GM23338 (cell line): ENCODE measurements around the gene COL25A1. TPM values are rescaled to one million over a fixed set of nuclear protein-coding genes. Genes with fewer than 3 reads are reported as not detected.

Experiments
- ATAC-seq: fragments of 200-7000 bp; cut with Tn5 transposase; 3 replicates; pipeline ENCODE4 v1.9.1; 2020
- DNase-seq: peaks from one replicate; pipeline ENCODE4 v3.0.0-alpha.2; 2015; ENCODE audit warnings: low spot score
- H2AFZ ChIP-seq: fragments of 200-600 bp; sonication (generic); 2 replicates; pipeline ENCODE4 v1.8.0; 2016; ENCODE audit warnings: antibody characterized with exemption, mild to moderate bottlenecking, moderate library complexity
- H3F3A ChIP-seq: fragments of 200-600 bp; sonication (generic); replicated peaks from 2 replicates; pipeline ENCODE4 v1.8.0; 2017; ENCODE audit warnings: antibody characterized with exemption, mixed run types, low read depth
- H3K27ac ChIP-seq: fragments of 200-600 bp; sonication (generic); 2 replicates; pipeline ENCODE4 v1.6.1; 2016; ENCODE audit warnings: low read depth
- H3K27me3 ChIP-seq: fragments of 200-600 bp; sonication (generic); 2 replicates; pipeline ENCODE4 v1.8.0; 2016; ENCODE audit warnings: mild to moderate bottlenecking, mixed run types, moderate library complexity; ENCODE audit not compliant: insufficient read depth
- H3K36me3 ChIP-seq: fragments of 200-600 bp; sonication (generic); 2 replicates; pipeline ENCODE4 v1.8.0; 2016; ENCODE audit warnings: mild to moderate bottlenecking; ENCODE audit not compliant: insufficient read depth
- H3K4me1 ChIP-seq: fragments of 200-600 bp; sonication (generic); 2 replicates; pipeline ENCODE4 v1.8.0; 2016; ENCODE audit warnings: mild to moderate bottlenecking, moderate library complexity; ENCODE audit not compliant: insufficient read depth
- H3K4me2 ChIP-seq: fragments of 200-600 bp; sonication (generic); 2 replicates; pipeline ENCODE4 v1.7.1; 2017; ENCODE audit warnings: mixed run types
- H3K4me3 ChIP-seq: fragments of 200-600 bp; sonication (generic); 2 replicates; pipeline ENCODE4 v1.6.1; 2016; ENCODE audit warnings: mixed run types
- H3K79me2 ChIP-seq: fragments of 200-600 bp; sonication (generic); replicated peaks from 2 replicates; pipeline ENCODE4 v1.8.0; 2017; ENCODE audit warnings: mild to moderate bottlenecking; ENCODE audit not compliant: insufficient read depth
- H3K9me2 ChIP-seq: fragments of 200-600 bp; sonication (generic); 2 replicates; pipeline ENCODE4 v1.8.0; 2017; ENCODE audit not compliant: insufficient read depth
- H4K20me1 ChIP-seq: fragments of 200-600 bp; sonication (generic); replicated peaks from 2 replicates; pipeline ENCODE4 v1.8.0; 2017; ENCODE audit warnings: mild to moderate bottlenecking; ENCODE audit not compliant: insufficient read depth
- H3K27ac Mint-ChIP-seq: 2 replicates; pipeline ENCODE4 v1.8.0; 2020; ENCODE audit warnings: inconsistent platforms, mild to moderate bottlenecking, moderate library complexity, mixed read lengths
- H3K27me3 Mint-ChIP-seq: 3 replicates; pipeline ENCODE4 v1.8.0; 2022; ENCODE audit warnings: low read depth, mild to moderate bottlenecking, moderate library complexity, mixed read lengths, inconsistent platforms; ENCODE audit not compliant: insufficient read depth, poor library complexity
- H3K36me3 Mint-ChIP-seq: 3 replicates; pipeline ENCODE4 v1.8.0; 2021; ENCODE audit warnings: low read depth, mild to moderate bottlenecking, inconsistent platforms, moderate library complexity, mixed read lengths
- H3K4me1 Mint-ChIP-seq: 3 replicates; pipeline ENCODE4 v1.8.0; 2020; ENCODE audit warnings: mild to moderate bottlenecking, inconsistent platforms, mixed read lengths
- H3K4me3 Mint-ChIP-seq: 3 replicates; pipeline ENCODE4 v1.8.0; 2021; ENCODE audit warnings: moderate library complexity, mild to moderate bottlenecking, inconsistent platforms, mixed read lengths
- H3K9me3 Mint-ChIP-seq: 3 replicates; pipeline ENCODE4 v1.8.0; 2020; ENCODE audit warnings: moderate library complexity, mild to moderate bottlenecking, inconsistent platforms, mixed read lengths
- CREB1 ChIP-seq: fragments of 250-450 bp; sonication (Bioruptor Pico); IDR thresholded peaks from 2 replicates; pipeline ENCODE4 v1.5.0; 2020; ENCODE audit warnings: low read depth, mild to moderate bottlenecking, moderate library complexity
- EZH2 ChIP-seq: fragments of 200-600 bp; sonication (generic); IDR thresholded peaks from one replicate; pipeline ENCODE4 v1.8.0; 2017; ENCODE audit warnings: antibody characterized with exemption, mild to moderate bottlenecking, low read depth; ENCODE audit not compliant: unreplicated experiment
- EZH2phosphoT487 ChIP-seq: fragments of 200-600 bp; sonication (generic); IDR thresholded peaks from one replicate; pipeline ENCODE4 v1.8.1; 2018; ENCODE audit warnings: antibody characterized with exemption; ENCODE audit not compliant: unreplicated experiment
- JUNB ChIP-seq: IDR thresholded peaks from one replicate; pipeline ENCODE4 v1.6.1; 2016; ENCODE audit warnings: antibody characterized with exemption; ENCODE audit not compliant: unreplicated experiment
- NANOG ChIP-seq: IDR thresholded peaks from 2 replicates; pipeline ENCODE4 v1.6.1; 2016; ENCODE audit warnings: antibody characterized with exemption, borderline replicate concordance
- POLR2AphosphoS5 ChIP-seq: IDR thresholded peaks from 2 replicates; pipeline ENCODE4 v1.6.1; 2016; ENCODE audit warnings: antibody characterized with exemption, low read depth
- STAT1 ChIP-seq: IDR thresholded peaks from one replicate; pipeline ENCODE4 v1.6.1; 2016; ENCODE audit warnings: antibody characterized with exemption; ENCODE audit not compliant: unreplicated experiment
- ZNF114 ChIP-seq: fragments of 250-450 bp; sonication (Bioruptor Pico); IDR thresholded peaks from 2 replicates; pipeline ENCODE4 v1.5.0; 2020; ENCODE audit warnings: mild to moderate bottlenecking, moderate library complexity
- ZNF331 ChIP-seq: fragments of 250-450 bp; sonication (Bioruptor Pico); IDR thresholded peaks from 2 replicates; pipeline ENCODE4 v1.5.0; 2020; ENCODE audit warnings: low read depth, mild to moderate bottlenecking, moderate library complexity
- polyA plus RNA-seq: library from polyadenylated mRNA; unstranded; fragments of >200 nt; fragmentation: Nextera tagmentation; extraction: Ambion mirVana; gene quantifications from 2 replicates; pipeline ENCODE4 v1.2.1, GENCODE V29; 2016
- total RNA-seq: library from RNA; depleted of rRNA; stranded (reverse); fragments of >200 nt; shearing (Covaris generic); gene quantifications from 2 replicates; pipeline ENCODE4 v1.2.3, GENCODE V29; 2014
- TF ChIP-seq, protein P1 (sequence below), 2 experiments: fragments of 200-600 bp in 1 of 2; sonication (generic) in 1 of 2; conservative IDR thresholded peaks; 2 replicates each; pipeline versions ENCODE4 v1.5.1 to v1.6.1; 2016 to 2017; ENCODE audit warnings: antibody characterized with exemption in 2 of 2, low read depth in 2 of 2, mild to moderate bottlenecking in 2 of 2, moderate library complexity in 1 of 2
- TF ChIP-seq, protein P2 (sequence below): fragments of 250-450 bp; sonication (Bioruptor Pico); IDR thresholded peaks from 2 replicates; pipeline ENCODE4 v1.5.0; 2020; ENCODE audit warnings: mild to moderate bottlenecking, moderate library complexity
- TF ChIP-seq, protein P3 (sequence below): IDR thresholded peaks from one replicate; pipeline ENCODE4 v1.6.1; 2018; ENCODE audit warnings: antibody characterized with exemption; ENCODE audit not compliant: unreplicated experiment
- TF ChIP-seq, protein P4 (sequence below): IDR thresholded peaks from 2 replicates; pipeline ENCODE4 v1.6.1; 2016; ENCODE audit warnings: antibody characterized with exemption

Gene COL25A1
- total and polyA plus RNA-seq, 2 experiments from 2014 or later = 3.9 to 5.6 TPM

DNA sequence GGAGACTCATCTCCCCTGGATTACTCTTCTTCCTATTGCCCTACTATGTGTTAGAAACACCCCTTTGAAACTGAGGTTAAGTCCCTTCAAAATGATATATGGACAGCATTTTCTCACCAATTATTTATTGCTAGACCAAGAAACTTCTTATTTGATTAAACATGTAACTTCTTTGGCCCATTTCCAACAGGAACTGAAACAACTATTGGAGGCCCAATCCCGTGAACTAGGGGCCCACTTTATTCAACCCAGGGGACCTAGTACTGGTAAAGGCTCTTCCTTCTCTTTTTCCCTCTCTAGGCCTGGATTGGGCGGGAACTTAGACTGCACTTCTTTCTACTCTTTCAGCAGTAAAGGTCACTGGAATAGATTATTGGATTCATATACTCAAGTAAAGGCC lies 16.7 kb upstream of the COL25A1 start:
- no peaks in the 10 kb centered on the region for H3F3A ChIP-seq
- peaks cover 4% of the 10 kb centered on the region for H3K36me3 ChIP-seq
- no peak overlapping the region for H3K27ac Mint-ChIP-seq
- no peak overlapping the region for H3K4me3 ChIP-seq
- ATAC-seq (no peak), DNase-seq (no peak)
- no peaks in the 10 kb centered on the region for H3K27me3 ChIP-seq
- TF ChIP-seq, protein P1, sequence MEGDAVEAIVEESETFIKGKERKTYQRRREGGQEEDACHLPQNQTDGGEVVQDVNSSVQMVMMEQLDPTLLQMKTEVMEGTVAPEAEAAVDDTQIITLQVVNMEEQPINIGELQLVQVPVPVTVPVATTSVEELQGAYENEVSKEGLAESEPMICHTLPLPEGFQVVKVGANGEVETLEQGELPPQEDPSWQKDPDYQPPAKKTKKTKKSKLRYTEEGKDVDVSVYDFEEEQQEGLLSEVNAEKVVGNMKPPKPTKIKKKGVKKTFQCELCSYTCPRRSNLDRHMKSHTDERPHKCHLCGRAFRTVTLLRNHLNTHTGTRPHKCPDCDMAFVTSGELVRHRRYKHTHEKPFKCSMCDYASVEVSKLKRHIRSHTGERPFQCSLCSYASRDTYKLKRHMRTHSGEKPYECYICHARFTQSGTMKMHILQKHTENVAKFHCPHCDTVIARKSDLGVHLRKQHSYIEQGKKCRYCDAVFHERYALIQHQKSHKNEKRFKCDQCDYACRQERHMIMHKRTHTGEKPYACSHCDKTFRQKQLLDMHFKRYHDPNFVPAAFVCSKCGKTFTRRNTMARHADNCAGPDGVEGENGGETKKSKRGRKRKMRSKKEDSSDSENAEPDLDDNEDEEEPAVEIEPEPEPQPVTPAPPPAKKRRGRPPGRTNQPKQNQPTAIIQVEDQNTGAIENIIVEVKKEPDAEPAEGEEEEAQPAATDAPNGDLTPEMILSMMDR (conservative IDR thresholded peaks at IDR 0.05; ENCODE audit: low read depth in 2 of 2) = no peak
- TF ChIP-seq, protein P2, sequence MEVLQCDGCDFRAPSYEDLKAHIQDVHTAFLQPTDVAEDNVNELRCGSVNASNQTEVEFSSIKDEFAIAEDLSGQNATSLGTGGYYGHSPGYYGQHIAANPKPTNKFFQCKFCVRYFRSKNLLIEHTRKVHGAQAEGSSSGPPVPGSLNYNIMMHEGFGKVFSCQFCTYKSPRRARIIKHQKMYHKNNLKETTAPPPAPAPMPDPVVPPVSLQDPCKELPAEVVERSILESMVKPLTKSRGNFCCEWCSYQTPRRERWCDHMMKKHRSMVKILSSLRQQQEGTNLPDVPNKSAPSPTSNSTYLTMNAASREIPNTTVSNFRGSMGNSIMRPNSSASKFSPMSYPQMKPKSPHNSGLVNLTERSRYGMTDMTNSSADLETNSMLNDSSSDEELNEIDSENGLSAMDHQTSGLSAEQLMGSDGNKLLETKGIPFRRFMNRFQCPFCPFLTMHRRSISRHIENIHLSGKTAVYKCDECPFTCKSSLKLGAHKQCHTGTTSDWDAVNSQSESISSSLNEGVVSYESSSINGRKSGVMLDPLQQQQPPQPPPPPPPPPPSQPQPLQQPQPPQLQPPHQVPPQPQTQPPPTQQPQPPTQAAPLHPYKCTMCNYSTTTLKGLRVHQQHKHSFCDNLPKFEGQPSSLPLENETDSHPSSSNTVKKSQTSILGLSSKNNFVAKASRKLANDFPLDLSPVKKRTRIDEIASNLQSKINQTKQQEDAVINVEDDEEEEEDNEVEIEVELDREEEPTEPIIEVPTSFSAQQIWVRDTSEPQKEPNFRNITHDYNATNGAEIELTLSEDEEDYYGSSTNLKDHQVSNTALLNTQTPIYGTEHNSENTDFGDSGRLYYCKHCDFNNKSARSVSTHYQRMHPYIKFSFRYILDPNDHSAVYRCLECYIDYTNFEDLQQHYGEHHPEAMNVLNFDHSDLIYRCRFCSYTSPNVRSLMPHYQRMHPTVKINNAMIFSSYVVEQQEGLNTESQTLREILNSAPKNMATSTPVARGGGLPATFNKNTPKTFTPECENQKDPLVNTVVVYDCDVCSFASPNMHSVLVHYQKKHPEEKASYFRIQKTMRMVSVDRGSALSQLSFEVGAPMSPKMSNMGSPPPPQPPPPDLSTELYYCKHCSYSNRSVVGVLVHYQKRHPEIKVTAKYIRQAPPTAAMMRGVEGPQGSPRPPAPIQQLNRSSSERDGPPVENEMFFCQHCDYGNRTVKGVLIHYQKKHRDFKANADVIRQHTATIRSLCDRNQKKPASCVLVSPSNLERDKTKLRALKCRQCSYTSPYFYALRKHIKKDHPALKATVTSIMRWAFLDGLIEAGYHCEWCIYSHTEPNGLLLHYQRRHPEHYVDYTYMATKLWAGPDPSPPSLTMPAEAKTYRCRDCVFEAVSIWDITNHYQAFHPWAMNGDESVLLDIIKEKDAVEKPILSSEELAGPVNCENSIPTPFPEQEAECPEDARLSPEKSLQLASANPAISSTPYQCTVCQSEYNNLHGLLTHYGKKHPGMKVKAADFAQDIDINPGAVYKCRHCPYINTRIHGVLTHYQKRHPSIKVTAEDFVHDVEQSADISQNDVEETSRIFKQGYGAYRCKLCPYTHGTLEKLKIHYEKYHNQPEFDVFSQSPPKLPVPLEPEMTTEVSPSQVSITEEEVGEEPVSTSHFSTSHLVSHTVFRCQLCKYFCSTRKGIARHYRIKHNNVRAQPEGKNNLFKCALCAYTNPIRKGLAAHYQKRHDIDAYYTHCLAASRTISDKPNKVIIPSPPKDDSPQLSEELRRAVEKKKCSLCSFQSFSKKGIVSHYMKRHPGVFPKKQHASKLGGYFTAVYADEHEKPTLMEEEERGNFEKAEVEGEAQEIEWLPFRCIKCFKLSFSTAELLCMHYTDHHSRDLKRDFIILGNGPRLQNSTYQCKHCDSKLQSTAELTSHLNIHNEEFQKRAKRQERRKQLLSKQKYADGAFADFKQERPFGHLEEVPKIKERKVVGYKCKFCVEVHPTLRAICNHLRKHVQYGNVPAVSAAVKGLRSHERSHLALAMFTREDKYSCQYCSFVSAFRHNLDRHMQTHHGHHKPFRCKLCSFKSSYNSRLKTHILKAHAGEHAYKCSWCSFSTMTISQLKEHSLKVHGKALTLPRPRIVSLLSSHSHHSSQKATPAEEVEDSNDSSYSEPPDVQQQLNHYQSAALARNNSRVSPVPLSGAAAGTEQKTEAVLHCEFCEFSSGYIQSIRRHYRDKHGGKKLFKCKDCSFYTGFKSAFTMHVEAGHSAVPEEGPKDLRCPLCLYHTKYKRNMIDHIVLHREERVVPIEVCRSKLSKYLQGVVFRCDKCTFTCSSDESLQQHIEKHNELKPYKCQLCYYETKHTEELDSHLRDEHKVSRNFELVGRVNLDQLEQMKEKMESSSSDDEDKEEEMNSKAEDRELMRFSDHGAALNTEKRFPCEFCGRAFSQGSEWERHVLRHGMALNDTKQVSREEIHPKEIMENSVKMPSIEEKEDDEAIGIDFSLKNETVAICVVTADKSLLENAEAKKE (CRISPR knock-in tag) = no peak
- TF ChIP-seq EZH2 (no peak), EZH2phosphoT487 (no peak), STAT1 (no peak), ZNF331 (CRISPR knock-in tag) (no peak), ZNF114 (CRISPR knock-in tag) (no peak), NANOG (no peak), POLR2AphosphoS5 (no peak), CREB1 (CRISPR knock-in tag) (no peak), JUNB (no peak)
- TF ChIP-seq, protein P3, sequence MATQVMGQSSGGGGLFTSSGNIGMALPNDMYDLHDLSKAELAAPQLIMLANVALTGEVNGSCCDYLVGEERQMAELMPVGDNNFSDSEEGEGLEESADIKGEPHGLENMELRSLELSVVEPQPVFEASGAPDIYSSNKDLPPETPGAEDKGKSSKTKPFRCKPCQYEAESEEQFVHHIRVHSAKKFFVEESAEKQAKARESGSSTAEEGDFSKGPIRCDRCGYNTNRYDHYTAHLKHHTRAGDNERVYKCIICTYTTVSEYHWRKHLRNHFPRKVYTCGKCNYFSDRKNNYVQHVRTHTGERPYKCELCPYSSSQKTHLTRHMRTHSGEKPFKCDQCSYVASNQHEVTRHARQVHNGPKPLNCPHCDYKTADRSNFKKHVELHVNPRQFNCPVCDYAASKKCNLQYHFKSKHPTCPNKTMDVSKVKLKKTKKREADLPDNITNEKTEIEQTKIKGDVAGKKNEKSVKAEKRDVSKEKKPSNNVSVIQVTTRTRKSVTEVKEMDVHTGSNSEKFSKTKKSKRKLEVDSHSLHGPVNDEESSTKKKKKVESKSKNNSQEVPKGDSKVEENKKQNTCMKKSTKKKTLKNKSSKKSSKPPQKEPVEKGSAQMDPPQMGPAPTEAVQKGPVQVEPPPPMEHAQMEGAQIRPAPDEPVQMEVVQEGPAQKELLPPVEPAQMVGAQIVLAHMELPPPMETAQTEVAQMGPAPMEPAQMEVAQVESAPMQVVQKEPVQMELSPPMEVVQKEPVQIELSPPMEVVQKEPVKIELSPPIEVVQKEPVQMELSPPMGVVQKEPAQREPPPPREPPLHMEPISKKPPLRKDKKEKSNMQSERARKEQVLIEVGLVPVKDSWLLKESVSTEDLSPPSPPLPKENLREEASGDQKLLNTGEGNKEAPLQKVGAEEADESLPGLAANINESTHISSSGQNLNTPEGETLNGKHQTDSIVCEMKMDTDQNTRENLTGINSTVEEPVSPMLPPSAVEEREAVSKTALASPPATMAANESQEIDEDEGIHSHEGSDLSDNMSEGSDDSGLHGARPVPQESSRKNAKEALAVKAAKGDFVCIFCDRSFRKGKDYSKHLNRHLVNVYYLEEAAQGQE = no peak
- TF ChIP-seq, protein P4, sequence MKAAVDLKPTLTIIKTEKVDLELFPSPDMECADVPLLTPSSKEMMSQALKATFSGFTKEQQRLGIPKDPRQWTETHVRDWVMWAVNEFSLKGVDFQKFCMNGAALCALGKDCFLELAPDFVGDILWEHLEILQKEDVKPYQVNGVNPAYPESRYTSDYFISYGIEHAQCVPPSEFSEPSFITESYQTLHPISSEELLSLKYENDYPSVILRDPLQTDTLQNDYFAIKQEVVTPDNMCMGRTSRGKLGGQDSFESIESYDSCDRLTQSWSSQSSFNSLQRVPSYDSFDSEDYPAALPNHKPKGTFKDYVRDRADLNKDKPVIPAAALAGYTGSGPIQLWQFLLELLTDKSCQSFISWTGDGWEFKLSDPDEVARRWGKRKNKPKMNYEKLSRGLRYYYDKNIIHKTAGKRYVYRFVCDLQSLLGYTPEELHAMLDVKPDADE = no peak
- no peak overlapping the region for H2AFZ ChIP-seq
- no peaks in the 10 kb centered on the region for H4K20me1 ChIP-seq
- no peaks in the 10 kb centered on the region for H3K4me1 ChIP-seq
- H3K9me3 Mint-ChIP-seq = peaks cover 43% of the 10 kb centered on the region
- H3K9me2 ChIP-seq = peaks cover 5% of the 10 kb centered on the region; the same call in 1 of the 2 replicates
- no peak overlapping the region for H3K4me3 Mint-ChIP-seq
- H3K27me3 Mint-ChIP-seq = peaks cover 4% of the 10 kb centered on the region
- peaks cover 28% of the 10 kb centered on the region for H3K36me3 Mint-ChIP-seq
- no peak overlapping the region for H3K27ac ChIP-seq
- H3K4me2 ChIP-seq = no peak overlapping the region
- H3K4me1 Mint-ChIP-seq = no peaks in the 10 kb centered on the region
- H3K79me2 ChIP-seq = no peaks in the 10 kb centered on the region
